ENCODE measurements around the gene ALDH3B1.

Gene ALDH3B1

GRCh38 chr11:68056317-68057285 lies 46.5 kb downstream of the ALDH3B1 start:
- no peak overlapping the region for H3K27ac ChIP-seq (ENCODE audit: low read length)
- WGBS (ENCODE audit: insufficient coverage, insufficient read length) = no CpG with 5 or more reads among the region's 12 CpGs
- H3K27me3 ChIP-seq (ENCODE audit: control insufficient read depth, insufficient read depth, low read length) = no peaks in the 10 kb centered on the region
- no peaks in the 10 kb centered on the region for H3K9me3 ChIP-seq (ENCODE audit: control insufficient read depth, insufficient read depth, low read length)
- H3K4me3 ChIP-seq (ENCODE audit: low read length) = no peak overlapping the region
- peaks cover 16% of the 10 kb centered on the region; the same call in 1 of the 2 replicates for H3K36me3 ChIP-seq (ENCODE audit: control insufficient read depth, insufficient read depth, low read length)
- no peaks in the 10 kb centered on the region for H3K4me1 ChIP-seq (ENCODE audit: control insufficient read depth, insufficient read depth, low read length)
- no peak for DNase-seq (ENCODE audit: low read depth, low spot score)

DNA sequence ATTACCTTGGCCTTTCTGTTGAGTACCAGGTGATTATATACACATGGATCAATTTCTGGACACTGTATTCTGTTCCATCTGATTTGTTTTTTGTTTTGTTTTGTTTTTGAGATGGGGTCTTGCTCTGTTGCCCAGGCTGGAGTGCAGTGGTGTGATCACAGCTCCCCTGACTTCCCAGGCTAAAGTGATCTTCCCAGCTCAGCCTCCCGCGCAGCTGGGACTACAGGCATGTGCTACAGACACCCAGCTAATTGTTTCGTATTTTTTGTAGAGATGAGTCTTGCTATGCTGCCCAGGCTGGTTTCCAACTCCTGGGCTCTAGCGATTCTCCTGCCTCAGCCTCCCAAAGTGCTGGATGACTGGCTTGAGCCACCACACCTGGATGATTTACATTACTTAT lies 47.7 kb downstream of the ALDH3B1 start:
- DNase-seq (ENCODE audit: low read depth, low spot score) = no peak
- peaks cover 23% of the 10 kb centered on the region; the same call in 1 of the 2 replicates for H3K36me3 ChIP-seq (ENCODE audit: control insufficient read depth, insufficient read depth, low read length)
- no CpG with 5 or more reads among the region's 4 CpGs for WGBS (ENCODE audit: insufficient coverage, insufficient read length)
- H3K27me3 ChIP-seq (ENCODE audit: control insufficient read depth, insufficient read depth, low read length) = no peaks in the 10 kb centered on the region
- H3K4me1 ChIP-seq (ENCODE audit: control insufficient read depth, insufficient read depth, low read length) = no peaks in the 10 kb centered on the region
- no peak overlapping the region for H3K4me3 ChIP-seq (ENCODE audit: low read length)
- no peak overlapping the region for H3K27ac ChIP-seq (ENCODE audit: low read length)
- H3K9me3 ChIP-seq (ENCODE audit: control insufficient read depth, insufficient read depth, low read length) = no peaks in the 10 kb centered on the region

- H3K4me1 ChIP-seq (ENCODE audit: control insufficient read depth, insufficient read depth, low read length) = no peaks in the 10 kb centered on the region
- H3K27ac ChIP-seq (ENCODE audit: low read length) = no peak overlapping the region
- DNase-seq (ENCODE audit: low read depth, low spot score) = no peak
- peaks cover 26% of the 10 kb centered on the region; the same call in 1 of the 2 replicates for H3K36me3 ChIP-seq (ENCODE audit: control insufficient read depth, insufficient read depth, low read length)
- H3K27me3 ChIP-seq (ENCODE audit: control insufficient read depth, insufficient read depth, low read length) = no peaks in the 10 kb centered on the region
- H3K9me3 ChIP-seq (ENCODE audit: control insufficient read depth, insufficient read depth, low read length) = no peaks in the 10 kb centered on the region
- no peak overlapping the region for H3K4me3 ChIP-seq (ENCODE audit: low read length)
- no CpG with 5 or more reads among the region's 7 CpGs for WGBS (ENCODE audit: insufficient coverage, insufficient read length)
Observed at GRCh38 chr11:68061508-68061907, 51.4 kb downstream of the ALDH3B1 start.

DNA sequence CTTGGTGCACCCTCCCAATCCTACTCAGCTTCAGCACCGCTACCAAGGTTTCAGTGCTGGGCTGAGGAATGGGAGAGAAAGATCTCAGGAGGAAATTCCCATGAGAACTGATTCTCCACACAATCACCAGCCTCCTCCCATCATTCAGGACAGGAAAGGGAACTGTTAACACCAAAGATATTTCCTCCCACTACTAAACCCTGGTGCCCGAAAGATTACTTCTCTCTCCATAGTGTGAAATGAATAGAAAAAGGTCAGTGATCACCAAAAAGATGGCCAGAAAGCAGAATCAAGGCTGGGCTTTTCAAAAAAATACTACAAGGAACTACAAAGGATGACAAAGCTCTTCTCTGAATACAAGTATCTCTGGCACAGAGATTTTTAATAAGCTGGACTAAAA lies 54.8 kb downstream of the ALDH3B1 start:
- peaks cover 41% of the 10 kb centered on the region for H3K36me3 ChIP-seq (ENCODE audit: control insufficient read depth, insufficient read depth, low read length)
- H3K27ac ChIP-seq (ENCODE audit: low read length) = no peak overlapping the region
- no CpG with 5 or more reads among the region's 2 CpGs for WGBS (ENCODE audit: insufficient coverage, insufficient read length)

GRCh38 chr11:68065841-68066240 lies 55.7 kb downstream of the ALDH3B1 start:
- Histone ChIP-seq H3K36me3 (ENCODE audit: control insufficient read depth, insufficient read depth, low read length) (peaks cover 46% of the 10 kb centered on the region), H3K4me1 (ENCODE audit: control insufficient read depth, insufficient read depth, low read length) (no peaks in the 10 kb centered on the region), H3K9me3 (ENCODE audit: control insufficient read depth, insufficient read depth, low read length) (no peaks in the 10 kb centered on the region), H3K4me3 (ENCODE audit: low read length) (no peak overlapping the region), H3K27me3 (ENCODE audit: control insufficient read depth, insufficient read depth, low read length) (no peaks in the 10 kb centered on the region), H3K27ac (ENCODE audit: low read length) (no peak overlapping the region)
- DNase-seq (ENCODE audit: low read depth, low spot score) = no peak
- no CpG with 5 or more reads among the region's 5 CpGs for WGBS (ENCODE audit: insufficient coverage, insufficient read length)

More for the DNA sequence above, 54.8 kb downstream of the ALDH3B1 start:
- DNase-seq (ENCODE audit: low read depth, low spot score) = no peak
- no peaks in the 10 kb centered on the region for H3K27me3 ChIP-seq (ENCODE audit: control insufficient read depth, insufficient read depth, low read length)
- H3K4me1 ChIP-seq (ENCODE audit: control insufficient read depth, insufficient read depth, low read length) = no peaks in the 10 kb centered on the region
- H3K4me3 ChIP-seq (ENCODE audit: low read length) = no peak overlapping the region
- no peaks in the 10 kb centered on the region for H3K9me3 ChIP-seq (ENCODE audit: control insufficient read depth, insufficient read depth, low read length)

DNA sequence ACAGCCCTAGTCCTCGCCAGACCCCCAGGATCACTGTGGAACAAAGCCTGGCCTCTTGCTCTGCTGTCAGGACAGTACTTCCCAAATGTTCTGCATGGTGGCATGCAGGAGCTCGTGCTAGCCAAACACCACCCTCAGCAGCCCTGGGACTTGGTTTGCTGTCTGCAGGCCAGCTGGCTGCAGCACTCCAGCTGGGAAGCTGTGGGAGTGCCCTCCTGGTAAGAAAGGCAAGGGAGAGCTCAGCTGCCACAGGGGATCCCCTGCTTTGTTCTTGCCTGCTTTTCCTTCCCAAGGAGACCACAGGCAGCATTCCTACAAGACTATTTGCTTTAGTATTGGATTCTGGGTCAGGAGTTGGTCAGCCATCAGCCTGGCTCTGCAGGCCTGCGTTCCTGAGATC lies 56.6 kb downstream of the ALDH3B1 start:
- Histone ChIP-seq H3K27me3 (ENCODE audit: control insufficient read depth, insufficient read depth, low read length) (no peaks in the 10 kb centered on the region), H3K4me1 (ENCODE audit: control insufficient read depth, insufficient read depth, low read length) (no peaks in the 10 kb centered on the region), H3K27ac (ENCODE audit: low read length) (no peak overlapping the region), H3K36me3 (ENCODE audit: control insufficient read depth, insufficient read depth, low read length) (peaks cover 49% of the 10 kb centered on the region), H3K9me3 (ENCODE audit: control insufficient read depth, insufficient read depth, low read length) (no peaks in the 10 kb centered on the region), H3K4me3 (ENCODE audit: low read length) (no peak overlapping the region)
- no CpG with 5 or more reads among the region's 3 CpGs for WGBS (ENCODE audit: insufficient coverage, insufficient read length)
- no peak for DNase-seq (ENCODE audit: low read depth, low spot score)

DNA sequence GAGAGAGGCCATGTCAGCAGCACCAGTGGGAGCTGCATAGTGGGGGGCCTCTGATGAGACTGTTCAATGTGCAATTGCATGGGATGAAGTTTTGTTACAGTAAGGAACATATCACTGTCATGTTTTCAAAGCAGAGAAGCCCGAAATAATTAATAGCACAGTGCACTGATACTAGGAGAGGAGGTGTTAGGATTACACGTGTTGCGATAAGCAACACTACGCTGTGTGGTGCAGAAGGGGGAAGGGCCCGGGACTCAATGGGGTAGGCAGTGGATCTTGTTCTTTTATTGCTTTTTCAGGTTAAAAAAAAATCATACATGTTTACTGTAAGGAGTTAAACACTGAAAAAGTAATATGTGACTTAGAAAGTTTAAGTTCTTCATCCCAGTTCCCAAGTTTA lies 57.9 kb downstream of the ALDH3B1 start:
- H3K36me3 ChIP-seq (ENCODE audit: control insufficient read depth, insufficient read depth, low read length) = peaks cover 43% of the 10 kb centered on the region
- DNase-seq (ENCODE audit: low read depth, low spot score) = no peak

DNA sequence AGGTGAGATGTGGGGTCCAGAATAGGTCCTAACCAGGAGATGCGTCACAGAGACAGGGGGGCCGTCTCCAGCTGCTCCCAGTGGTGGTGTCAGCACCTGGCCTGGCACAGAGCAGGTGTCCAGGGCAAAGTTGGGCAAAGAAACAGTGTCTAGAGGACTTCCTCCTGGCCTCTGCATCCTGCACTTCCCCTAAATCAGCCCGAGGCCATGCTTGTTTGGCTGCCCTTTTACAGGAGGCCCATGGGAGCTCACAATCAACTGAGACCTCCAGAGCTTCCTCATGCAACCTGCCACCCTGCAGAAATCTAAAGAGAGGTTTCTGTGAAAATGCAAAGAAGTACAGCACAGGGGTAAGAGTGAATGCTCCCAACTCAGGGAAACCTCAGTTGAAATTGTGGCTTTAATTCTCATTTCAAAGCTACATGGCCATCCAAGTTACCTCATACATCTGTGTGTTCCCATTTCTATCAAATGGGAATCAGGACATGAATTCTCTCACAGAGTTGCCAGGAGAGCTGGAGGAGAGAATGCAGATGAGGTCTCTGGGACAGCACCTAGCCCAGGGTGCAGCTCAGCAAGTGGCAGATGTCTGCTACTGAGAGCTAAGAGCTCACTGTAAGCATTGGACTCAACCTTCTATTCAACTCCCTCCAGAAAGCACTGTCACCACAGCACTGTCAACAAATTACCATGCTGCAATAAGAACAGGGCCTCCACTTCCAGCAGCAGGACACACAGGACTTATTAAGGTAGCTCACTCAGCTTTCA lies 61.3 kb downstream of the ALDH3B1 start:
- H3K27me3 ChIP-seq (ENCODE audit: control insufficient read depth, insufficient read depth, low read length) = no peaks in the 10 kb centered on the region
- H3K36me3 ChIP-seq (ENCODE audit: control insufficient read depth, insufficient read depth, low read length) = peaks cover 31% of the 10 kb centered on the region
- no peak overlapping the region for H3K27ac ChIP-seq (ENCODE audit: low read length)
- no CpG with 5 or more reads among the region's 3 CpGs for WGBS (ENCODE audit: insufficient coverage, insufficient read length)
- no peak for DNase-seq (ENCODE audit: low read depth, low spot score)
- no peak overlapping the region for H3K4me3 ChIP-seq (ENCODE audit: low read length)
- H3K4me1 ChIP-seq (ENCODE audit: control insufficient read depth, insufficient read depth, low read length) = no peaks in the 10 kb centered on the region
- no peaks in the 10 kb centered on the region for H3K9me3 ChIP-seq (ENCODE audit: control insufficient read depth, insufficient read depth, low read length)

More for the DNA sequence above, 57.9 kb downstream of the ALDH3B1 start:
- Histone ChIP-seq H3K27me3 (ENCODE audit: control insufficient read depth, insufficient read depth, low read length) (no peaks in the 10 kb centered on the region), H3K4me3 (ENCODE audit: low read length) (no peak overlapping the region), H3K9me3 (ENCODE audit: control insufficient read depth, insufficient read depth, low read length) (no peaks in the 10 kb centered on the region), H3K27ac (ENCODE audit: low read length) (no peak overlapping the region), H3K4me1 (ENCODE audit: control insufficient read depth, insufficient read depth, low read length) (no peaks in the 10 kb centered on the region)
- no CpG with 5 or more reads among the region's 5 CpGs for WGBS (ENCODE audit: insufficient coverage, insufficient read length)

GRCh38 chr11:68074584-68075352 lies 64.6 kb downstream of the ALDH3B1 start:
- Histone ChIP-seq H3K4me1 (ENCODE audit: control insufficient read depth, insufficient read depth, low read length) (no peaks in the 10 kb centered on the region), H3K9me3 (ENCODE audit: control insufficient read depth, insufficient read depth, low read length) (no peaks in the 10 kb centered on the region), H3K36me3 (ENCODE audit: control insufficient read depth, insufficient read depth, low read length) (peaks cover 16% of the 10 kb centered on the region; the same call in 1 of the 2 replicates), H3K27me3 (ENCODE audit: control insufficient read depth, insufficient read depth, low read length) (no peaks in the 10 kb centered on the region), H3K27ac (ENCODE audit: low read length) (no peak overlapping the region), H3K4me3 (ENCODE audit: low read length) (no peak overlapping the region)
- no peak for DNase-seq (ENCODE audit: low read depth, low spot score)
- WGBS (ENCODE audit: insufficient coverage, insufficient read length) = no CpG with 5 or more reads among the region's 10 CpGs
